ENCODE results near the gene CCL14. TPM values are rescaled to one million over a fixed set of nuclear protein-coding genes. Genes with fewer than 3 reads are reported as not detected.

Gene CCL14
- total and polyA plus RNA-seq, 9 of the 15 experiments (the other 6 are each of a cell fraction or from before 2014, with no cell fraction given) = not detected

- Histone ChIP-seq H4K20me1 (replicated peaks; ENCODE audit: control insufficient read depth, insufficient read depth, low read length) (no peaks in the 10 kb centered on the region), H3K9me1 (ENCODE audit: control insufficient read depth, insufficient read depth, low read length) (no peaks in the 10 kb centered on the region), H3K27ac (ENCODE audit: extremely low read depth, low read depth, low read length) (no peak overlapping the region), H3K4me2 (ENCODE audit: insufficient read depth, low read length) (no peak overlapping the region), H3K9me3 (replicated peaks; ENCODE audit: control insufficient read depth, insufficient read depth, low read depth, low read length) (no peaks in the 10 kb centered on the region), H3K4me3 (no peak overlapping the region), H3K27me3 (ENCODE audit: control insufficient read depth in 2 of 2, insufficient read depth in 2 of 2, low read length in 2 of 2) (peaks cover 17 to 31% of the 10 kb centered on the region in 2 experiments; a peak in 4 of 5 replicates), H3K4me1 (replicated peaks in 1 of 2; ENCODE audit: control insufficient read depth in 2 of 2, insufficient read depth in 2 of 2, low read length in 2 of 2) (no peaks in the 10 kb centered on the region), H3K79me2 (ENCODE audit: control insufficient read depth, insufficient read depth, low read length) (no peaks in the 10 kb centered on the region), H2AFZ (ENCODE audit: low read depth, low read length) (no peak overlapping the region), H3K9ac (ENCODE audit: insufficient read depth in 1 of 2, low read depth in 2 of 2, low read length in 2 of 2) (no peak overlapping the region), H3K36me3 (ENCODE audit: control insufficient read depth, insufficient read depth, low read length) (no peaks in the 10 kb centered on the region)
- CTCF ChIA-PET (ENCODE audit: low intra/inter-chr PET ratio) = no interaction called here
- 2% methylated on average over 7 of the region's 7 CpGs for WGBS (ENCODE audit: insufficient coverage, low coverage, missing lambda C conversion rate)
- DNase-seq (ENCODE audit: extremely low read depth in 1 of 4, low spot score in 3 of 4) (no peak), FAIRE-seq (no peak), ATAC-seq (no peak)
- POLR2A ChIA-PET = no interaction called here
- no TSS peak for BruUV-seq (replicated peaks)
- intact Hi-C loops (cut with micrococcal nuclease) (loop anchor here (5.0 kb wide), 2 partner anchors 42 to 107 kb away; no protein-coding TSS in a partner anchor), in situ Hi-C loops (cut with MboI) (loop anchor here (25.0 kb wide), 1 partner anchor 522 kb away; the partner anchor contains the start of gene ZNHIT3)
- TF ChIP-seq ZBTB8A (IDR thresholded peaks at IDR 0.05; ENCODE audit: partially characterized antibody) (no peak), NCOR1 (IDR thresholded peaks at IDR 0.05) (no peak), GABPB1 (CRISPR knock-in tag; IDR thresholded peaks at IDR 0.05) (no peak)
Observed at GRCh38 chr17:35965272-35965671, 21.3 kb downstream of the CCL14 start.

- H3K27ac ChIP-seq (ENCODE audit: extremely low read depth, low read depth, low read length) = no peak overlapping the region
- no peak overlapping the region for H3K9ac ChIP-seq (ENCODE audit: insufficient read depth in 1 of 2, low read depth in 2 of 2, low read length in 2 of 2)
- H4K20me1 ChIP-seq (replicated peaks; ENCODE audit: control insufficient read depth, insufficient read depth, low read length) = no peaks in the 10 kb centered on the region
- peaks cover 17 to 31% of the 10 kb centered on the region in 2 experiments; a peak in 4 of 5 replicates for H3K27me3 ChIP-seq (ENCODE audit: control insufficient read depth in 2 of 2, insufficient read depth in 2 of 2, low read length in 2 of 2)
- ATAC-seq (no peak), DNase-seq (ENCODE audit: extremely low read depth in 1 of 4, low spot score in 3 of 4) (no peak), FAIRE-seq (no peak)
- 4% methylated on average over 6 of the region's 6 CpGs for WGBS (ENCODE audit: insufficient coverage, low coverage, missing lambda C conversion rate)
- no peaks in the 10 kb centered on the region for H3K79me2 ChIP-seq (ENCODE audit: control insufficient read depth, insufficient read depth, low read length)
- H3K9me1 ChIP-seq (ENCODE audit: control insufficient read depth, insufficient read depth, low read length) = no peaks in the 10 kb centered on the region
- no peak overlapping the region for H3K4me2 ChIP-seq (ENCODE audit: insufficient read depth, low read length)
- H3K9me3 ChIP-seq (replicated peaks; ENCODE audit: control insufficient read depth, insufficient read depth, low read depth, low read length) = no peaks in the 10 kb centered on the region
- H3K36me3 ChIP-seq (ENCODE audit: control insufficient read depth, insufficient read depth, low read length) = no peaks in the 10 kb centered on the region
- in situ Hi-C loops (cut with MboI) = loop anchor here (25.0 kb wide), 1 partner anchor 524 kb away; the partner anchor contains the start of gene ZNHIT3
- H3K4me3 ChIP-seq = no peak overlapping the region
- BruUV-seq (replicated peaks) = no TSS peak
- no peaks in the 10 kb centered on the region for H3K4me1 ChIP-seq (replicated peaks in 1 of 2; ENCODE audit: control insufficient read depth in 2 of 2, insufficient read depth in 2 of 2, low read length in 2 of 2)
- H2AFZ ChIP-seq (ENCODE audit: low read depth, low read length) = no peak overlapping the region
- CTCF ChIA-PET (ENCODE audit: low intra/inter-chr PET ratio) = no interaction called here
- intact Hi-C loops (cut with micrococcal nuclease) = no loop called here
- POLR2A ChIA-PET = interaction anchor here (0.7 kb wide), 1 partner anchor 55 kb away, joined by 3 read pairs; no protein-coding TSS in a partner anchor
- no peak for TF ChIP-seq TCFL5 (CRISPR knock-in tag; conservative IDR thresholded peaks at IDR 0.05)
- peak; percentile 68 for TF ChIP-seq ZNF316 (IDR thresholded peaks at IDR 0.05)
- peak; percentile 53; the same call in 1 of the 2 replicates for TF ChIP-seq C11orf30 (IDR thresholded peaks at IDR 0.05; ENCODE audit: low read depth)
- TF ChIP-seq EHMT2 (IDR thresholded peaks at IDR 0.05) = no peak
- no peak for TF ChIP-seq ZHX1 (conservative IDR thresholded peaks at IDR 0.05; ENCODE audit: low read length)
- no peak for TF ChIP-seq HINFP (tag; conservative IDR thresholded peaks at IDR 0.05; ENCODE audit: low read depth)
- TF ChIP-seq TOE1 (IDR thresholded peaks at IDR 0.05; ENCODE audit: borderline replicate concordance) = no peak
- TF ChIP-seq TOE1 (CRISPR knock-in tag; IDR thresholded peaks at IDR 0.05; ENCODE audit: borderline replicate concordance, low read depth) = no peak
- TF ChIP-seq RBM14 (IDR thresholded peaks at IDR 0.05; ENCODE audit: borderline replicate concordance, insufficient read depth, low read depth, low read length) = no peak
- TF ChIP-seq GTF2F1 (IDR thresholded peaks at IDR 0.05; ENCODE audit: low read depth, low read length) = no peak
Observed at GRCh38 chr17:35963663-35964062, 22.9 kb downstream of the CCL14 start.

Measured in K562 (cell line).